Heart left ventricle (tissue), 16 donors: ENCODE measurements around the gene PBX1. TPM values are rescaled to one million over a fixed set of nuclear protein-coding genes. Genes with fewer than 3 reads are reported as not detected.

Experiments
- ATAC-seq, 4 donors: fragments of 200-7000 bp; cut with Tn5 transposase; one replicate each; pipeline ENCODE4 v1.9.1; 2020 to 2022; ENCODE audit warnings: moderate library complexity in 4 of 4, mild to moderate bottlenecking in 3 of 4, moderate number of reproducible peaks in 1 of 4
- DNase-seq, 5 donors: peaks; one replicate each; pipeline ENCODE4 v3.0.0-alpha.2; 2020
- H3K27ac ChIP-seq, 12 donors: fragments of 200-600 bp; sonication (generic) in 4 of 12; one replicate each; pipeline versions ENCODE4 v1.5.0 to v1.8.0; 2016 to 2022; ENCODE audit warnings: mild to moderate bottlenecking in 2 of 12
- H3K27me3 ChIP-seq, 9 donors: fragments of 200-600 bp; sonication (generic) in 2 of 9; one replicate each; pipeline versions ENCODE4 v1.5.1 to v1.8.0; 2016 to 2022; ENCODE audit warnings: mild to moderate bottlenecking in 3 of 9
- H3K36me3 ChIP-seq, 9 donors: fragments of 200-600 bp; sonication (generic) in 2 of 9; one replicate each; pipeline versions ENCODE4 v1.5.0 to v1.8.0; 2018 to 2022; ENCODE audit warnings: mild to moderate bottlenecking in 2 of 9
- H3K4me1 ChIP-seq, 12 donors: fragments of 200-600 bp; sonication (generic) in 4 of 12; one replicate each; pipeline versions ENCODE4 v1.5.0 to v1.8.0; 2016 to 2022; ENCODE audit warnings: mild to moderate bottlenecking in 3 of 12
- H3K4me3 ChIP-seq, 12 donors: fragments of 200-600 bp; sonication (generic) in 4 of 12; one replicate each; pipeline versions ENCODE4 v1.5.0 to v1.8.0; 2017 to 2022; ENCODE audit warnings: mild to moderate bottlenecking in 9 of 12, moderate library complexity in 4 of 12
- H3K9me3 ChIP-seq, 12 donors: fragments of 200-600 bp; sonication (generic) in 4 of 12; one replicate each; pipeline versions ENCODE4 v1.5.0 to v1.8.0; 2016 to 2022; ENCODE audit warnings: mild to moderate bottlenecking in 1 of 12
- POLR2A ChIP-seq, 2 donors: fragments of 450-650 bp; IDR thresholded peaks; one replicate each; pipeline ENCODE4 v1.6.1; 2017; ENCODE audit warnings: antibody characterized with exemption in 2 of 2, mild to moderate bottlenecking in 2 of 2, moderate library complexity in 2 of 2
- WGBS, 4 donors: extraction: QIAGEN DNeasy Blood & Tissue Kit in 2 of 4; methylation state at CpG; one replicate each; pipeline versions ENCODE4 v1.1.5 to v1.1.7; 2013 to 2018; 5-methylcytosine and 5-hydroxymethylcytosine counted together
- intact Hi-C, 10 donors: fragments of 100-400 bp; cut with DNase I; formaldehyde crosslinking; loops; one replicate each; pipeline versions ENCODE4 v1.11.1 to v1.14.2; 2022
- polyA plus RNA-seq, 2 donors: library from polyadenylated mRNA; stranded (reverse); fragments of 200-250 nt; gene quantifications; one replicate each; pipeline ENCODE4 v1.2.3, GENCODE V29; 2013
- total RNA-seq, 9 donors: library from RNA; depleted of rRNA in 2 of 9; stranded (reverse); fragments of >200 nt in 2 of 9; fragmentation: NEBNext Ultra II Directional in 3 of 9; extraction: Animal tissue kit (Norgen Biotek cat#: 25700) in 3 of 9; gene quantifications; one replicate each; pipeline versions ENCODE4 v1.1.0 to v1.2.4, GENCODE V29; 2016 to 2023
- TF ChIP-seq, protein P1 (sequence below), 12 donors: fragments of 200-600 bp; sonication (generic) in 4 of 12; IDR thresholded peaks; one replicate each; pipeline versions ENCODE4 v1.5.0 to v1.8.0; 2018 to 2022; ENCODE audit warnings: antibody characterized with exemption in 12 of 12, mild to moderate bottlenecking in 5 of 12
- donor health status: ischemic (EF 13 %, LVEDD 7.1; RV severe dilation, severe dysfunction).
- donor health status: healthy with polysubstance abuse.
- donor health status: DM: no; HTN: yes; CAD: no.
- donor health status: DM: no; HTN: no; CAD: no.
- donor health status: ischemic (EF 25% LVEDD 6.9; RV normal size, moderate dysfunction).
- donor health status: ischemic (EF 25% LVEDD 5.7; RV mildly dilated, moderate dysfunction).
- donor health status: healthy.
- donor health status: DM: yes; HTN: yes; CAD: no.
- donor health status: ischemic (EF 35%, LVEDD 5.7; RV mildly dilated, moderate dysfunction).
- donor health status: nonischemic (EF 11% LVEDD 7.7; RV severe dilation, severe dysfunction).
- donor health status: DM: yes; HTN: yes; CAD: no.
- donor health status: PGD.
- donor health status: ischemic (EF 29% LVEDD 5.4; RV normal size, mild dysfunction).
- donor health status: nonischemic (EF 23%, LVEDD 6.1; RV moderate dilation, normal function).

Gene PBX1
- total and polyA plus RNA-seq, 11 donors: 15.2 to 78.2 (median 59.1) TPM

DNA sequence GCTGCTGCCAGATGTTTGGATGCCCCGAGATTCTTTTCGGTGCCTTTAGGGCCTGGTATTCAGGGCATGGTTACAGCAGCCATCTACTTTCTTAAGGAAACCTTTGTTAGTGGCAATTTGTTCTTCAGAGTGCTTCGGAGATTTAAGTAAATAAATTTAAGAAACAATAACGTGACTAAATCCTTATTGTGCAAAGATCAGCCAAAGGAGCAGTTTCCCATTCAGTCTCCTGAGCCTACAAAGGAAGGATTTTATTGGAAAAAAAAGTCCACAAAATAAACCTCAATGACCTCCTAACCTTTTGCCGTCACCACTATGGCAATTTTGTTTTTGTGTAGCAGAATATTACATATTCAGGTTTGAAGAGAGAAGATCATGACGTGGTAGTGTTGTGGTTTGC, 231.1 kb downstream of the PBX1 start:
- no peak for DNase-seq
- WGBS, 4 donors: 77 to 84% (median 81%) methylated on average over 6 of the region's 6 CpGs
- TF ChIP-seq POLR2A (IDR thresholded peaks at IDR 0.05): no peak
- TF ChIP-seq, protein P1, sequence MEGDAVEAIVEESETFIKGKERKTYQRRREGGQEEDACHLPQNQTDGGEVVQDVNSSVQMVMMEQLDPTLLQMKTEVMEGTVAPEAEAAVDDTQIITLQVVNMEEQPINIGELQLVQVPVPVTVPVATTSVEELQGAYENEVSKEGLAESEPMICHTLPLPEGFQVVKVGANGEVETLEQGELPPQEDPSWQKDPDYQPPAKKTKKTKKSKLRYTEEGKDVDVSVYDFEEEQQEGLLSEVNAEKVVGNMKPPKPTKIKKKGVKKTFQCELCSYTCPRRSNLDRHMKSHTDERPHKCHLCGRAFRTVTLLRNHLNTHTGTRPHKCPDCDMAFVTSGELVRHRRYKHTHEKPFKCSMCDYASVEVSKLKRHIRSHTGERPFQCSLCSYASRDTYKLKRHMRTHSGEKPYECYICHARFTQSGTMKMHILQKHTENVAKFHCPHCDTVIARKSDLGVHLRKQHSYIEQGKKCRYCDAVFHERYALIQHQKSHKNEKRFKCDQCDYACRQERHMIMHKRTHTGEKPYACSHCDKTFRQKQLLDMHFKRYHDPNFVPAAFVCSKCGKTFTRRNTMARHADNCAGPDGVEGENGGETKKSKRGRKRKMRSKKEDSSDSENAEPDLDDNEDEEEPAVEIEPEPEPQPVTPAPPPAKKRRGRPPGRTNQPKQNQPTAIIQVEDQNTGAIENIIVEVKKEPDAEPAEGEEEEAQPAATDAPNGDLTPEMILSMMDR (IDR thresholded peaks at IDR 0.05): no peak
- Histone ChIP-seq H3K4me1 (peaks cover 0 to 67% (median 27%) of the 10 kb centered on the region in 12 donors), H3K27ac (peak overlapping the region in 1 of 12 donors; percentile 66), H3K4me3 (no peak overlapping the region), H3K36me3 (peaks cover 0 to 21% (median 8%) of the 10 kb centered on the region in 9 donors), H3K27me3 (no peaks in the 10 kb centered on the region), H3K9me3 (no peaks in the 10 kb centered on the region)
- intact Hi-C loops: loop anchor here in 7 of 10 donors (5.0 to 10.0 kb wide), 6 partner anchors 122 to 555 kb away; no protein-coding TSS in a partner anchor
- no peak for ATAC-seq

DNA sequence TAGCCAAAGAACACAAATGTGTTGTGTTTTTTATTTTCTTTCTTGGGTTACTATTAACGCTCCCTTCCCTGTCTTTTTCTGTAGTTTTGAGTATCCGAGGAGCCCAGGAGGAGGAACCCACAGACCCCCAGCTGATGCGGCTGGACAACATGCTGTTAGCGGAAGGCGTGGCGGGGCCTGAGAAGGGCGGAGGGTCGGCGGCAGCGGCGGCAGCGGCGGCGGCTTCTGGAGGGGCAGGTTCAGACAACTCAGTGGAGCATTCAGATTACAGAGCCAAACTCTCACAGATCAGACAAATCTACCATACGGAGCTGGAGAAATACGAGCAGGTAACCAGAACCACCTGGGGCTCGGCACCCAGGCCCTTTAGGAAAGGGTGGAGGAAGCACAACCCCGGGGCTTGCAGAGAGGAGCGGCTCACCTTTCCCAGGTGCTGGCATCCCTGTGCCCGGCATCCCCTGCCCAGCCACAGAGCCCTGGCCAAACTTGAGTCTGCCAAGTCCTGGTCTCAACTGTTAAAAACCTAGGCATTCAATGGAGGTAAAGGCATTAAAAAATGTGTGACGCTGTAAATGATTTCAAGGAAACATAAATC, 233.5 kb downstream of the PBX1 start:
- Histone ChIP-seq H3K4me3 (no peak overlapping the region), H3K27me3 (no peaks in the 10 kb centered on the region), H3K9me3 (no peaks in the 10 kb centered on the region), H3K4me1 (peaks cover 0 to 46% (median 8%) of the 10 kb centered on the region in 12 donors), H3K27ac (peak overlapping the region in 1 of 12 donors; percentile 34), H3K36me3 (peaks cover 0 to 21% (median 8%) of the 10 kb centered on the region in 9 donors)
- WGBS, 4 donors: 94 to 97% (median 96%) methylated on average over 21 of the region's 21 CpGs
- ATAC-seq (no peak), DNase-seq (no peak)
- TF ChIP-seq, protein P1 (IDR thresholded peaks at IDR 0.05): no peak
- TF ChIP-seq POLR2A (IDR thresholded peaks at IDR 0.05): no peak
- intact Hi-C loops: loop anchor here in 7 of 10 donors (5.0 to 10.0 kb wide), 6 partner anchors 120 to 558 kb away; no protein-coding TSS in a partner anchor

DNA sequence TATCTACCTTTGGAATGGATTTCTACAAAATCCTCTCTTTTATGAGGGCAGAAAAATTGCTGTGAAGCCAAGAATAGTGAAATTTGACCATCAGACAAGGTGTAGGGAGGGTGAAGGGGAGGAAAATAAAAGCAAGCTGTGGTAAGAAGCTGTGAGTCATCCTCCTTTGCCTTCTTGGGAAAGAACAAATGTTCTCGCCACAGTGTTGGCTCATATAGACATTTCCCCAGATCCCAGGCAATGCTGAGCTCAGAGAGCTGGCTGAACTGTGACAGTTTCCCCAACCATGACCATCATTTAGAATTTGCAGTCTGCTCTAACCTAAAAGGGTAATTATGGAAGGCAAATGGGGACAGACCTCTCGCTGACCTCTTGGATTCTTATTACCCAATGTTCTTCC, 235.4 kb downstream of the PBX1 start:
- H3K27ac ChIP-seq: peak overlapping the region in 3 of 12 donors; percentile 22 to 81 (median 42)
- DNase-seq: no peak
- peak; percentile 53 to 92 (median 78) for ATAC-seq

DNA sequence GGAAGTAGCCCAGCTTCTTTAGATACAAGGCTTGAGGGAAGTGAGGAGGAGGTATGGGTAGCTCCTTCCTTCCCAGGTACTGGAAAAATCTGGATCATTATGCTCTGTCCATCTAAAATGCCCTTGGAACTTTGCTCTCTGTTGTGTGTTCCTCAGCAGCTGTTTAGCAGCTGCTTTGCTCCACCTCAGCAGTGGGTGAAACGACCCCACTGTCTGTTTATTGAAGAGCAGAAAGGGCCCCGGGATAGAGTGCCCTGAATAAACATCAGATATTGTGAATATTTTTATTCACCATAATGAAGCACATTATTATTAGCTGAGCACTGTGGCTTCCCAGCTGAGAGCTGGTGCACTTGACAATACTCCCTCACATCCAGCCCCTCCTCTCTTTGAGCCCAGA, 237.9 kb downstream of the PBX1 start:
- H3K27ac ChIP-seq: peak overlapping the region in 1 of 12 donors; percentile 13
- no peaks in the 10 kb centered on the region for H3K27me3 ChIP-seq
- intact Hi-C loops: loop anchor here in 5 of 10 donors (10.0 kb wide), 4 partner anchors 118 to 562 kb away; no protein-coding TSS in a partner anchor
- no peak for DNase-seq
- H3K4me1 ChIP-seq: peaks cover 0 to 33% (median 8%) of the 10 kb centered on the region in 12 donors
- H3K9me3 ChIP-seq: no peaks in the 10 kb centered on the region
- no peak overlapping the region for H3K4me3 ChIP-seq
- TF ChIP-seq, protein P1 (IDR thresholded peaks at IDR 0.05): no peak
- no peak for TF ChIP-seq POLR2A (IDR thresholded peaks at IDR 0.05)
- WGBS, 4 donors: 34 to 57% (median 43%) methylated on average over 2 of the region's 2 CpGs
- H3K36me3 ChIP-seq: peaks cover 0 to 39% (median 19%) of the 10 kb centered on the region in 9 donors
- no peak for ATAC-seq

More for the DNA sequence above, 235.4 kb downstream of the PBX1 start:
- peaks cover 0 to 21% (median 8%) of the 10 kb centered on the region in 9 donors for H3K36me3 ChIP-seq
- WGBS, 4 donors: 83 to 85% (median 84%) methylated on average over 2 of the region's 2 CpGs
- H3K4me1 ChIP-seq: peaks cover 0 to 38% (median 4%) of the 10 kb centered on the region in 12 donors
- no peaks in the 10 kb centered on the region for H3K27me3 ChIP-seq
- intact Hi-C loops: loop anchor here in 7 of 10 donors (5.0 to 10.0 kb wide), 6 partner anchors 118 to 560 kb away; no protein-coding TSS in a partner anchor
- TF ChIP-seq, protein P1 (IDR thresholded peaks at IDR 0.05): no peak
- no peak for TF ChIP-seq POLR2A (IDR thresholded peaks at IDR 0.05)
- no peaks in the 10 kb centered on the region for H3K9me3 ChIP-seq
- H3K4me3 ChIP-seq: no peak overlapping the region
